HG02588 (cell line): Measurements from ENCODE around the gene MAGEA12.
A peak's percentile ranks its signal among the peaks of the same experiment; 100 is the strongest.
"Not testable (repeated sequence)": the region's sequence is repeated elsewhere in the genome, so short reads cannot be mapped to it uniquely, and the experiment has no call there.

Experiments
- ATAC-seq: cut with Tn5 transposase; IDR thresholded peaks from one replicate; pipeline ENCODE4 v1.9.1; 2021; ENCODE audit warnings: mild to moderate bottlenecking, moderate library complexity; ENCODE audit not compliant: unreplicated experiment

Gene MAGEA12

DNA sequence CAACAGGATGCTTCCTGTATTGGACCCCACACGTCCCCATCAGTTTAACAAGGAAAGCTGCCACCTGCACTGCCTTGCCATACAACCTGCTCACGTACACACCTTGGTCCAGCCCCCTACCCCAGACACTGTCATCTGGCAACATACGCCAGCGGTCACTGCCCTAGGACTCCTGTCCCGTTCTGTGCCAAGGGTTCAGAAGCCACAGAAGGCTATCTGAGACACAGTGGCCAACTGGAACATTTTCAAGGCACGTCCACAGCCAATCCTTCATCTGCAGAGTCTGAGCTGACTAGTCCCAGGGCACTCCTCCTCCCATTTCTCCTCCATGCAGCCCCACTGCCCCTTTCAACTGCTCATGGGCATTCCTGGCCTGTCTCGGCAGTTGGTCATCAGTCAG lies 28.0 kb downstream of the MAGEA12 start:
- ATAC-seq: not testable (repeated sequence)

- not testable (repeated sequence) for ATAC-seq
Observed at GRCh38 chrX:152766562-152766961, 33.0 kb downstream of the MAGEA12 start.

- ATAC-seq: not testable (repeated sequence)
Observed at GRCh38 chrX:152769549-152770289, 36.2 kb downstream of the MAGEA12 start, which contains the start of gene MAGEA6. Gene MAGEA6 (minus strand): TSS chrX:152769689. CDS start chrX:152767650, 2,039 bp downstream.

- ATAC-seq: peak; percentile 67
Observed at GRCh38 chrX:152787062-152787461, 53.5 kb downstream of the MAGEA12 start.
